ENCODE measurements around the gene MIPOL1.
"Not testable (repeated sequence)": the region's sequence is repeated elsewhere in the genome, so short reads cannot be mapped to it uniquely, and the experiment has no call there.

Gene MIPOL1

DNA sequence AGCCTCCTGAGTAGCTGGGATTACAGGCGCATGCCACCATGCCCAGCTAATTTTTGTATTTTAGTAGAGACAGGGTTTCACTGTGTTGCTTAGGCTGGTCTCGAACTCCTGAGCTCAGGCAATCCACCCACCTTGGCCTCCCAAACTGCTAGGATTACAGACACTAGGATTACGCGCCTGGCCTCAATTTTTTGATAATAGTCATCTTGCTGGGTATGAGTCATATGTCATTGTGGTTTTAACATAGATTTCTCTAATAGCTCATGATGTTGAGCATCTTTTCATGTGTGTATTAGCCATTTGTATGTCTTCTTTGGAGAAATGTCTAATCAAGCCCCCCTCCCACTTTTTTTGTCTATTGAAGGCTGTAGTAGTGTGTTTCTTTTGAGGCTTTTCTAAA lies 38.3 kb downstream of the MIPOL1 start:
- DNase-seq, result not testable (repeated sequence)

DNA sequence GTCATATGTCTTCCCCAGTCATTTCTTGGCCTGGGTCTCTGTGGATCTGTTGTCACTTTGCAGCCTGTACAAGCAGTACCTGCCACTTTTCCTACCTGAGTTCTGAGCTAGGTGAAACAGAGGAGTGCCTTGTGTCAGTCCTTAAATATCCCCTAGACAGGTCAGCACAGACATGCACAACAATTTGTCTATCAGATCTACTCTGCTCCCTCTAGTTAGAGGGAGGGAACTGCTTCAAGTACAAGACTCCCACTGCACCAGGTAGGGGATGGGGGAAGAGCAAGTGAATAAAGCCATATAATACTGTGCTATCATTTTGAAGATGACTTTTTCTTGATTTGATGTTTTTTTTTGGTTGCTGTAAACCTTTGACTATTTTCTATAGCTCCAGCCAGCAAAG lies 39.4 kb downstream of the MIPOL1 start:
- DNase-seq, result no peak

DNA sequence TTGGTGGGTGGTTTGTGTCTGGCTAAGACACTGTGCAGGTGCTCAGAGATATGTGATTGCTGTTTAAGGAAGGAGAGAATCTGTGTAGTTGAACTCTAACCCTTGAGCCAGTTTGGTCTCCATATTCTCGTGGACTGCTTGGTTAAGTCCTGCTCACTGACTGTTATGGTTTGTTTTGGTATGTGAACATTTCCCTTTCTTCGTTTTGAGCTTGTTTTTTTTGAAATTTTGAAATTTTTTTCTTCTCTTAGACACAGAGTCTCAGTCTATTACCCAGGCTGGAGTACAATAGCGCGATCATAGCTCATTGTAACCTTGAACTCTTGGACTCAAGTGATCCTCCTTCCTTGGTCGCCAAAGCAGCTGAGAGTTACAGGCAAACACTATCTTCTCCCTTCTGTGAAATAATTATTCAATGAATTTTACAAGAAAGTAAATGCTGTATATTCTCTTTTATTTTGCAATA lies 40.0 kb downstream of the MIPOL1 start:
- no peak for DNase-seq

DNA sequence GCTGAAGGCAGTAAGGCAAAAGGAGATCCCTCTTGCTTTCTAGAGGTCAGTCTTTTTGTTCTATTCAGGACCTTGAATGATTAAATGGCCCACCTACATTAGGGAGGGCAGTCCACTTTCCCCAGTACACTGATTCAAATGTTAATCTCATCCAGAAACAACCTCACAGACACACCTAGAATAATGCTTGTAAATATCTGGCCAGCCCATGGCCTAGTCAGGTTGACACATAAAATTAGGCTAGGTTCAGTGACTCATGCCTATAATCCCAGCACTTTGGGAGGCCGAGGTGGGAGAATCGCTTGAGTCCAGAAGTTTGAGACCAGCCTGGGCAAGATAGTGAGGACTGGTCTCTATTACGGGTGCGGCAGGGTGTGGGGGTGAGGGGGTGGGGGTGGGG lies 43.5 kb downstream of the MIPOL1 start:
- DNase-seq, result no peak

DNA sequence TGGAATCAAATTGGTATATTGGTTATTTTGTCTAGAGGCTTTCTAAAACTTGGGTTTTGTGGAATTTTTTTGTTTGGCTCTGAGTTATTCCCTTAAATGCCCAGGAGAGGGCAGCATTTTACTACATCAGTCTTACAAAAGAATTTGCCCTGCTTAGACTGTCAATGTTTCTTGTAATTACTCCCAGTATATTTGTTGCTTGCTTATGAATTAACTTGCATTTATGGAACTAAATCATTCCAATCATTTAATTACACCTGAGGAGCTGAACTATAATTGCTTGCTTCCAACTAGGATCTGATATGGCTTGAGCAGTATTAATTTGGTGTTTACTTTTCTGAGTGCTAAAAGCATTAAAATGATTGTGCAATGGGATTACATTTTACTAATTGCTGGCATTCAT lies 48.7 kb downstream of the MIPOL1 start:
- no peak for DNase-seq

DNA sequence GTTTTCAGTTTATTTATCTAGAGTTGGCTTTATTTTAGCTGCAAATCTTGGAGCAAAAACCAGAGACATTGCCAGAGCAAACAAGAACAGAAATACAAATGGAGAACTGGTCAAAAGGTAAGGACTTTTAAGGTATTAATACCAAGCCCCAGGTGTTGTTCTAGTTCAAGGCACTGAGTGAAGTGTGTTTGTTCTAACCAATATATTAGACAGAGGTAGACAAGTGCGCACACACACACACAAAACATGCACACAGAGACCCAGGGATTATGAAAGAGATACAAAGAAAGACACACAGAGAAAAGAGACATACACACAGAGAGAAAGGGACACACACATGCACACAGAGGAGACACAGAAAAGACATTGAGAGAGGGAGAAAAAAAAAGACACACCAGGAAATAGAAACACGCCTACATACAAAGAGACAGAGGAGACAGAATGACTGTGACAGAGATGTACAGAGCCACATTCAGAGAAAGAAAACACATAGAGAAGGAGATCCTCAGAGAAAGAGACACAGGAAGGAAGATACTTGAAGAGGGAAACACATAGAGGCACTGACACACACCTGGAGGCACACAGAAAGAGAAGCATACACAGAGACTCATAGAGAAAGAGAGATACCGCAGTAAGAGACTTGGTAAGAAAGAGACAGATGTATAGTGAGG lies 50.2 kb downstream of the MIPOL1 start:
- no peak for DNase-seq

DNA sequence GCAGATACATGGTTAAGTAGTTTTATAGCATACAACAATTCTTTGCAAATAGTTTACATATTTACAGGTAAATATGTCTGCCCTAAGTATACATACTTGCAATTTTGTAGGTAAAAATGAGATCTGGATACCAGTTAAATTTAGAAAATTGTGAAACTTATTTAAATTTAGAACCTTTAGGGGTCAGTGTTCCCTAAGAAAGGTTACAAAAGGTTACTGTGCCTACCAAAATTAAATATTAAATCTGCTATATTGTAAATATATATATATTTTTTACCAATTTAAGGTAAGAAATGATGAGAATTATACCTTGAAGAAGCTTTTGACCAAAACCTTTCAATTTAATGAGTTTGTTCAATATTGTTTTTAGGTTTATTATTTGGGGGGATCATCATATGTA lies 54.0 kb downstream of the MIPOL1 start:
- no peak for DNase-seq

DNA sequence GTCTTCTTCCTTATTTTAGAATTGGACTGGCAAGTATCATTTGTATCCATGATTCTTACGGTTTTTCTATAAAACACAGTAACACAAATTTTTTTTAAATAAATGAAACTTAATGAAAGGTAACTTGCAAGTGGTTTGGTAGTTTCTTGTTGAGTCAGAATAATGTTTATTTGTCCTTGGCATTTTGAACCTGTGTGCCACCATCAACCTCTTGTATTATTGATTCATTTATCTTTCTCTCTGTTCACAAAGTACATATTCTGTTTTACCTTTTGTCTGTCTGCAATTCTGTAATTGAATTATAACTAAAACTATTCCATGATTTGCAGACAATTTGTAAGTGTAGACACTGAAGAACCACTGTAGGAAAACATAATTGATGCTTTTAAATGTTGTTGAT lies 54.7 kb downstream of the MIPOL1 start:
- no peak for DNase-seq

DNA sequence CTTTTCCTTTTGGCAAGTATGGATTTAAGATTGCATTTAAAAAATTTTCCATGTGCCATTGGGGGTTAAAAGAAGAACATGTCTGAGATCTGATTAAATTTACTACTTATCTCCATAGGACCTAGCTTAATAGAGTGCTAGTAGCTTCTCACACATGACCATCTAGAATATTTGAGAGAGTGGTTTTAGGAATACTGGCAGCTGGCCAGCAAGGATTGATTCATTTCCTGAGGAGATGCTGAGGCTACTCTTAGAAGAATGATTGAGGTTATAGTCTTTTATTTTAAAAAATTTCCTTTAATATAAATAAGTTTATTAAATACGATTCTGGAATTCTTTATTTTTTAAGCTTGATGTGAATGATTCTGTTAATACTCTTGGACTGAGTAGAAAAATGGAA lies 56.2 kb downstream of the MIPOL1 start:
- DNase-seq, result no peak

DNA sequence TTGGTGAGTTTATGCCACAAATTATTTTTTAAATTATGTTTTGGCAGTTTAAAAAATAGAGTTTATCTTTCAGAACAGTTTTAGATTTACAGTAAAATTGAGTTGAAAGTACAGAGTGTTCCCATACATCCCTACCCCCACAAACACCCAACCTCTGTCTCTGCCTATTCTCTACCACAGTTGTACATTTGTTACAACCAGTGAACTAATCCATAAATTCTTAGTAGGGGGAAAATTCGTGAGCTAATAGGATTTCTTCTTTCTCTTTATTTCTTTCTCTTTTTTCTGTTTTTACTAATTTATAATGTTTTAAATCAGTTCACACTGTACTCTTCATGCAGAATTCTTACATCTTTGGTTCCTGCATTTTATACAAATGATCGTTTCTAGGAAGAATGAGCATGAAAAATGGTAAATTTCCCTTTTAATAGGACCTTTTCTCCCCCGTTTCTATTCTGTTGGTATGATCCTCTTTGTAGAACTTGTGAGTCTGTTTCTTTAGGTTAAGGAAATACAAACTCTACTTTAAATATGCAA lies 56.7 kb downstream of the MIPOL1 start:
- no peak for DNase-seq

DNA sequence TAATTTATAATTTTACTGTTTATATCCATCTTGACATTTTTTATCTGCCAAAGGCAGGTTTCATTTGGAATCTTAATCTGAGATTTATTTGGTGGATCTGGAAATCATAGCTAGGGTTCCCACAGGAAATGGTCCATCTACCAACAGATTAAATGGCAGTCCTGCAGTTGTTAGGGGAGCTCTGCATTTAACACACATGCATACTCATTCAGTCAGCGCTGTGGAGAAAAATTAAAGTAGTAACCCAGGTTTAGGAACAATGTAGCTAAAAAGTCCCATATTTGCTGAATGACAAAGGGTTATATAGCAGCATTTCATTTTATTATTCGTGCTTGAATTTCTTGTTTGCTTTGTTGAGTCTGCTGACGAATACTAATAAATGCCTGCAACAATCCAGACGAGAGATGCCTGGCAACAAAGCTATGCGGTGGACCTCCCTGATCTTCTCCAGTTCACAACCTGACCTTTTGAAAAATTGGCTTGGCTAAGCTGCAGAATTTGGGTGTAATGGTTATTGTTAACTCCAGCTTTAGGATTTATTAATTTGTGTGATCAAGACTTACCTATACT lies 59.8 kb downstream of the MIPOL1 start:
- DNase-seq, result no peak

DNA sequence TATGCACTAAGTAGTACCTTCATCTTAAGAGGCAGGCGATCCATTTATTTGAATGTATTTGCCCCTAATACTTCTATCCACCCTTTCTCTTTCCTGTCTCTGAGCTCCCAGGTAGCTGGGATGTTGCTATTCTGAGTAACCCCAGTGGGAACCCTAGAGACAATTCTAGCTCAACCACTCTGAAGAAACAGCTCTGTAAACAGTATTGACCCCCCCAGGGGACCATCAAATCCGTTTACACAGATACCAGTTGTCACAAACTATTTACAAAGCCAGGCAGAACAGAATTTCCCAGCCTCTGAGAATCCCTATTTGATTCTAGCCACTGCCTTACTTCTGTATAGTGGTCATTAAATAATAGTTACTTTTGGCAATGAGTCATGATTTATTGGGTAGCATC lies 64.9 kb downstream of the MIPOL1 start:
- no peak for DNase-seq

DNA sequence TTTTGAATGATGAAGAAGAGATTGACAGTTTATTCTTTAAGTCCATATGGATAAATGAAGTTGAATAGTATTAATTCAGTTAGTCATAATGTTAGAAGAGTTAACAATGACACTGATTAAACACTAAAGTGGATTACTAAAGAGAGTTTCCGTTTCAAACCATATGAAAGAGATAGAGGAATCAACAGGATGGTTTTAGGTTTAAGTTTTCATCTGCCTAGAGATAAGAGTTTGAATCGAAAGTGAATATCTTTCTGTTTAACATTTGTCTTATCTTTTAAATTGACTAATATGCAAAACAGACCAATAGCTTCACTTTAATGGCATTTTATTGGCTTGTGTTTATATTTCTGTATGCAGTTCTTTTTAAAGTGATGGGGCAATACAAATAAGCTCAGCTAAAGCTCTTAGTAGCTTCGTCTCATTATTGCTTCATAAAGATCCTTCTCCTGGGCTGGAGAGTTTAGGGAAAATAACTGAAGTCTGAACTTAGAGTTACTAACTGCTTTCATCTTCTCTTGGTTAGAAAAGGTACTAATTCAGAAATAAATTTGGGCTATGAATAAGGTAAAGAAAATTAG lies 66.0 kb downstream of the MIPOL1 start:
- no peak for DNase-seq

DNA sequence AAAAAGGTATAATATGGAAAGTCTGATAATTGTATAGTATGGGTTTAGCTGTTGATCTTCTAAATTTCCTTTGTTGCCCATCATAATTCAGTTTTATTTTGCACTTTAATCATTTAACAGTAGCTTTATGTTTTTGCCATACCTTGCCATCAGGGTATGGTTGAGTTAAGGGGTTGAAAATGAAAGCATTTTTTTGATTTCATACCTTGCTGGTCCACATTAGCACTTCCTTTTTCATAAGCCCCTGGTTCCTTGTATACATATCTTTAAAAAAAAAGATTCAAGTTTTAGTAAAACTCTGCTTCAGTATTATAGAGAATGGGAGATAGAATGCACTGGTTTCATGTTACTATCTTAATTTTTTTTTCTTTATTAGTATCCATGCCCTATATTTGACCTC lies 71.1 kb downstream of the MIPOL1 start:
- DNase-seq, result no peak

DNA sequence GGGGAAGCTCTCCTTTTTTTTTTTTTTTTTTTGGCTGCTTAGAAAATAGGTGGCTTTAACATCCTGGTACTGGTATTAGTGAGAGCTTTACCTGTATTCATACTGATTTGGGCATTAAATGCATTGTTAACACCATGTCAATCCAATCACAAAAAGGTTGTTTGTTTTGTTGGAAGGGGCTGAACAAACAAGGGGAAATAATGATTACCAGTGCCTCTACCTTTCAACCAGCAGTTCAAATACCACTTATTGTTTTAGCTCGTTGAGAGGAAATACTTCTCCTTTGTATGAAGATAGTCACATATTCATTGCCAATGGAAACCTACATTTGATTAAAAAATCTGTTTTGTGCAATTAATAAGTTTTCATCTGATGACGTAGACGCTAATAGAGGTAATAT lies 72.9 kb downstream of the MIPOL1 start:
- no peak for DNase-seq

DNA sequence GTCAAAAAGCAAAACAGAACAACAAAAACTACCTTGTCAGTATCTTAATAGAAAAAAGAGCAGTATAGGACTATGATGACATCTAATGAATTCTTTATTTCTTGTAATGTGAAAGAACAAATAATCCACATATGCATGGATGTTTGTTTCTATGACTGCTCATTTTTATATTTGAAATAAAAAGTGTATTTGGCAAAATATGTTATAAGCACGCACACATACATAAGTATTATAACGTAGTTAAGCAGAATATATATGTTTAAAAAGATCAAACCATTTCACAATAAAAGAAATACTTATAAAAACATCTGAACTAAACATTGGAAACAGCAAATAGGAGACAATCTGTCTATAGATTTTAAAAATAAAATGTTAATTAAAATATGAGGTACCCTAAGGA lies 74.8 kb downstream of the MIPOL1 start:
- DNase-seq, result no peak

DNA sequence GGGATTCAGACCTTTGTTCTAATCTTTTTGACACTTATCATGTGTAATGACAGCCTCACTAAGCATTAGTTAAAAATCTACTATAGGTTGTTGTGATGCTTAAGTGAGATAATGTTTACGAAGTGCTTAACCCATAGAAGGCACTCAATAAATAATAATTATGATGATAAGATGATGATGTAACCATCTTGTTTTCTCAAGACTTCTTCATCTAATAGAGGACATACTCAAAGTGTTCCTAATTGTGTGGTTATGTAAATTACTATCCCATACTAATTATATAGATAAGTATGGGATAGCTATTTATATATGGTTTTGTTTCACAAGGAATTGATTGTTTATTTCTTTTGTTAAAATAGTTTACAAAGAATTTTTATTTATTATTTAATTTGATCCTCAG lies 76.9 kb downstream of the MIPOL1 start:
- DNase-seq, result no peak

DNA sequence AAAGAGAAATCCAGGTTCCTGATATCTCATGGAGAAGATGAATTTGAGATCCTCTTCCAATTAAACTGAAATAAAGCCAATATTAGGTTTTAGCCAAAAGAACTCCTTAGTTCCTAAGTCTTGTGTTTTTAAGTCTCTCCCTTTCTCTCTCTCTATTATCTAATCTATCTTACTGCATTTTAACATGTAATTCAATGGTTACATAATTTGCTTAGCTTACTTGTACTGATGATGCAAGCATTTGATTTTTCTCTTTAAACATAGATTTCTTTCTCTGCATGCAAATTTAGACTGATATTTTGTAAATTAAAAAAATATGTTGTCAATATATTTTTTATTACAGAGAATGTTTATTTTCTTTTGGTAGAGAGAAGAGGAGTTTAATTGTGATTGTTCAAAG lies 78.2 kb downstream of the MIPOL1 start:
- no peak for DNase-seq

DNA sequence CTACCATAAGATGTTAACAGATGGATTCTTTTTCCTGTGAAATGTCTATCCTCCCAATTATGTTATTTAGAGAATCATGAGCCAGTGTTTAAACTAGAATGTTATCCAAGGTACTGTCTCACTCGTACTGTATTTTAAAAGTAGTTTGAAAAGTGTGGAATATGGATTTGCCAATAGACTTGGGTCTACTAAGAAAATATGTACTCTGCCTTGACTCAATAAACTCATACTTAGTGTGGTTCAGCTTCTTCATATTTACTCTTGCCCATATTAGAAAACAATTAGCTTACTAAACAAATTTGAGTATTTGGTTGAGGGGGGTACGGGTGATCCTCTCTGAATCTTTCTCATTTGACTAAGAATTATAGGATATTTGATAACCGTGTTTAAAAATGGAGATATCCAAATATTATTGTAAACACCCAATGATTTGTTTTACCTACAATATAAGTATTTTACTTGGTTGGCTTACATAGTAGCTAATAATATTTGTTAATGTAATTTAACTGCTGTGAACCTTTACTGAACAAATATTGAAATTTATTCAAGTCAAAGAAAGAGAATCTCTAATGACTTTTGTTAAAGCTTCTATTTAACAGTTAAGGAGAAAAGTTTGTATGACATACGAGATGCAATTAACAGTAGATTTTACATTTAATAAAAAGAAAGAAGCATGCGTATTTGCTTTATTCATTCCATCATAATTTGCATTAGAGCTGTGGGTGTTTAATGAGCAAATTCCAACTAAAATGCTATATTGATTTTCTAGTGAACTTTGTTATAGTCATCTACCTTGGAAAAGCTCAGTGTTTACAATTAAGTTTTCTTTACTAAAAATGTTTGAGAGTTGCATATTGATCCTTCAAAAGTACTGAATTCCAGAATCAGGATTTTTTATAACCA lies 81.2 kb downstream of the MIPOL1 start:
- DNase-seq, result no peak

DNA sequence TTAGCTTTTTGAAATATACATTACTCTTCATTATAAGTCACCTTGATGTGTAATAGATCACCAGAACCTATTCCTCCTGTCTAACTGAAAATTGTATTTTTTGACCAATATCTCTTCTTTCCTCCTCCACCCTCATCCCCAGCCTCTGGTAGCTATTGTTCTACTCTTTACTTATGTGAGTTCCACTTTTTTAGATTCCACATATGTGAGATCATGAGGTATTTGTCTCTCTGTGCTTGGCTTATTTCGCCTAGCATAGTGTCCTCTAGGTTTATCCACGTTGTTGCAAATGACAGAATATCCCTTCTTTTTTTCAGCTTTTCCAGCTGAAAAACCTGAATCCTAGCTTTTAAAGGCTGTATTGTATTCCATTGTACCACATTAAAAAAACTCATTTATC lies 82.1 kb downstream of the MIPOL1 start:
- no peak for DNase-seq

DNA sequence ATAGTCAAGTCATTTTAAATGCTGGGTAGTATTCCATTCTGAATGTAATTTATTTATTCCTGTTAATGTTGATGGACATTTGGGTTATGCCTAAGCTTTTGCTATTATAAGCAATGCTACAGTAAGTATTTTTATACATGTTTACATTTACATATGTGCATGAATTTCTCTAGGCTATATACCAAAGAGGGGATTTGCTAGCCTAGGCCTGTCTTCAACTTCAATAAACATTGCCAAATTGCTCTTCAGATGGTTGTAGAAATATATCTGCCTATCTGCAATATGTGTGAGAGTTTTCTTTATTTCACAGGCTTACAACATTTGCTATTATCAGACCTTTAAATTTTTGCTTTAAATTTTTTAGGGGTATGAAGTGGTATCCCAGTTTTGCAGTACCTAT lies 87.0 kb downstream of the MIPOL1 start:
- DNase-seq, result no peak

DNA sequence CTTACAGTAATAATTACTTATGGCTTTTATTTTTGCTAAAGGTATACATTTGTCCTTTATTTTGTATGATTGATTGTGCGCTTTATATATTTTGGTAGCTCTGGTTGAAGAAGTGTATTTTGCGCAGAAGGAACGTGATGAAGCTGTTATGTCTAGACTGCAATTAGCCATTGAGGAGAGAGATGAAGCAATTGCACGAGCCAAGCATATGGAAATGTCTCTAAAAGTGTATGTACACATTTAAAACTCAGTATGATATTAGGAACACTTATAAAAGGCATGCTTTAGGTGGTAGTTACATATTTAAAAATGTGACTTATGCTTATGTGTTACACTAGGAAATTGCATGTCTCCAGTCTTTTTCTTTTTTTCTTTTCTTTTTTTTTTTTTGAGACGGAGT lies 87.5 kb downstream of the MIPOL1 start:
- no peak for DNase-seq

DNA sequence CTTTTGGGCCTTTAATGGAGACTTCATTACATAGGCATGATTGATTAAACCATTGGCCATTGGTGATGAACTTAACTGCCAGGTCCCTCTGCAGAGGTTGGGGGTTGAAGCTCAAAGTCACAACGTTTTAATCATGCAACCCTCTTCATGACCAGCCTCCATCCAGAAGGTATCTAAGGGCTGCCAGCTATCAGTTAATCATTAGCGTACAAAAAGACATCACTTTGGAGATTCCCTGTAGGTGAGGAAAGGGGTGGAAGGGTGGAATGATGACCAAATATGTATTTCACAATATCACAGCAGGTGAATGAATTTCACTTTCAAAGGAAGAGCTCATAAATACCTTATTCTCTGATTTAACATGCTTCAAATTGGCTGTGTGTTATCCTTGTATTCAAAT lies 92.0 kb downstream of the MIPOL1 start:
- no peak for DNase-seq

DNA sequence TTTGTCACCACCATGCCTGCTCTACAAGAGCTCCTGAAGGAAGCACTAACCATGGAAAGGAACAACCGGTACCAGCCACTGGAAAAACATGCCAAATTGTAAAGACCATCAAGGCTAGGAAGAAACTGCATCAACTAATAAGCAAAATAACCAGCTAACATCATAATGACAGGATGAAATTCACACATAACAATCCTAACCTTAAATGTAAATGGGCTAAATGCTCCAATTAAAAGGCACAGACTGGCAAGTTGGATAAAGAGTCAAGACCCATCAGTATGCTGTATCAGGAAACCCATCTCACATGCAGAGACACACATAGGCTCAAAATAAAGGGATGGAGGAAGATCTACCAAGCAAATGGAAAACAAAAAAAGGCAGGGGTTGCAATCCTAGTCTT lies 97.5 kb downstream of the MIPOL1 start:
- not testable (repeated sequence) for DNase-seq
